HUES48 (cell line): Measurements from ENCODE around the gene ARF3.

Source experiments
- H3K27ac ChIP-seq: one replicate; pipeline ENCODE4 v1.7.0; 2013; ENCODE audit warnings: low read depth, low read length, inconsistent platforms
- H3K27me3 ChIP-seq: 2 replicates; pipeline ENCODE4 v1.6.1; 2013; ENCODE audit warnings: mild to moderate bottlenecking, low read length; ENCODE audit not compliant: control insufficient read depth, insufficient read depth
- H3K36me3 ChIP-seq: 2 replicates; pipeline ENCODE4 v1.6.1; 2013; ENCODE audit warnings: low read length; ENCODE audit not compliant: control insufficient read depth, insufficient read depth
- H3K4me1 ChIP-seq: 2 replicates; pipeline ENCODE4 v1.6.1; 2013; ENCODE audit warnings: mild to moderate bottlenecking, low read length; ENCODE audit not compliant: control insufficient read depth, insufficient read depth
- H3K4me3 ChIP-seq: 2 replicates; pipeline ENCODE4 v1.5.1; 2013; ENCODE audit warnings: mild to moderate bottlenecking, low read depth, low read length
- H3K9ac ChIP-seq: 2 replicates; pipeline ENCODE4 v1.6.1; 2013; ENCODE audit warnings: mild to moderate bottlenecking, low read depth, low read length, moderate library complexity
- H3K9me3 ChIP-seq: 2 replicates; pipeline ENCODE4 v1.6.1; 2013; ENCODE audit warnings: low read length; ENCODE audit not compliant: control insufficient read depth, insufficient read depth

The ARF3 gene

GRCh38 chr12:48889679-48890078 is 67.6 kb downstream of the ARF3 start:
- H3K9ac ChIP-seq, result no peak overlapping the region
- H3K9me3 ChIP-seq, result no peaks in the 10 kb centered on the region
- H3K4me1 ChIP-seq, result peaks cover 6% of the 10 kb centered on the region; the same call in 1 of the 2 replicates
- H3K36me3 ChIP-seq, result no peaks in the 10 kb centered on the region
- no peak overlapping the region for H3K27ac ChIP-seq
- peaks cover 3% of the 10 kb centered on the region; the same call in 1 of the 2 replicates for H3K27me3 ChIP-seq
- no peak overlapping the region for H3K4me3 ChIP-seq
